ENCODE measurements around the gene AEBP1. TPM values are rescaled to one million over a fixed set of nuclear protein-coding genes. Genes with fewer than 3 reads are reported as not detected.

AEBP1 gene
- polyA plus RNA-seq, 2 donors = 8.8 to 19.9 TPM

- 94 to 95% methylated on average over 12 of the region's 12 CpGs for WGBS, 2 donors
- Histone ChIP-seq H3K27me3 (ENCODE audit: control insufficient read depth in 1 of 2, insufficient read depth in 2 of 2, low read length in 2 of 2) (no peaks in the 10 kb centered on the region), H3K36me3 (ENCODE audit: control insufficient read depth in 2 of 2, insufficient read depth in 2 of 2, low read length in 1 of 2) (no peaks in the 10 kb centered on the region), H3K4me1 (ENCODE audit: control insufficient read depth in 2 of 2, insufficient read depth in 2 of 2, low read length in 1 of 2) (peaks cover 0 to 3% of the 10 kb centered on the region in 2 donors), H3K4me3 (ENCODE audit: low read depth in 1 of 2, low read length in 2 of 2) (no peak overlapping the region), H3K27ac (ENCODE audit: low read depth in 2 of 2, low read length in 1 of 2) (no peak overlapping the region), H3K9me3 (ENCODE audit: control insufficient read depth in 2 of 2, insufficient read depth in 1 of 2, low read depth in 1 of 2, low read length in 1 of 2) (peaks cover 0 to 2% of the 10 kb centered on the region in 2 donors)
Observed at GRCh38 chr7:44158873-44159631, 54.9 kb downstream of the AEBP1 start.

DNA sequence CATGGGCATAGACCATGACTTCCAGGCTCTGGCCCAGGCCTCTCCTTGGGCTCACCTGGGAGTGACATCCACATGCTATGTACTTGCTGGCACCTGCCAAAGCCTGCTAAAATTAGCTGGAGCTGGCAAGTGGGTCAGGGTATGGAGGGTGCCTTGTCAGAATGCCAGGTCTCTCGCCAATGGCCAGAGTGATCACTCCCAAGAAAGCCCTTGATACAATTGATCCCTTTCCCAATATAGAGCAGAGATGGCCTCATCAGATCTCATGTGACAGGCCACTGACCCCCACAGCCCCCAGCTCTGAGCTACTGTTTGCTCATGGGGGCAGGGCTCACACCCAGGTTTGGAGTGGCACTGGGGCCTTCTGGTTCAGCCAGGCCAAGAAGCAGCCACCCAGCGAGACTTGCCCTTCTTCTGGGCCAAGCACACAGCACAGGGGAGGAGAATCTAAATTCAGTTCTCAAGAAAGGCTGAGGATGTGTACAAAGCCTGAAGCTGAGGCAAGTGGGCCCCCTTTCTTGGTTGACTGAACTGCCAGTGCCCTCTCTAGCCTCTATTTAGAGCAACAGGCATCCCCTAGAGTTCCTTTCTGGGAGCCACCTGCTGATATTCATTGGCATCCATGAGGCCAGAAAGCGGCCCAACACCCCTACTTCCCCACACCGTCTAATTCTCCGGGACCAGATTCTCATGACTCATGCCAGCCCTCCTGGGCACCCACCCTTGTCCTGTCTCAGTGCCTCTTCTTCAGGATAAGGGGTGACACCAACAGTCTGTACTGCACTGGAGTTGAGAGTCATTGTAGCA is 55.9 kb downstream of the AEBP1 start:
- H3K4me1 ChIP-seq (ENCODE audit: control insufficient read depth in 2 of 2, insufficient read depth in 2 of 2, low read length in 1 of 2) = peaks cover 0 to 3% of the 10 kb centered on the region in 2 donors
- no peaks in the 10 kb centered on the region for H3K27me3 ChIP-seq (ENCODE audit: control insufficient read depth in 1 of 2, insufficient read depth in 2 of 2, low read length in 2 of 2)
- 86 to 89% methylated on average over 5 of the region's 5 CpGs for WGBS, 2 donors
- H3K9me3 ChIP-seq (ENCODE audit: control insufficient read depth in 2 of 2, insufficient read depth in 1 of 2, low read depth in 1 of 2, low read length in 1 of 2) = peaks cover 0 to 2% of the 10 kb centered on the region in 2 donors
- no peak overlapping the region for H3K4me3 ChIP-seq (ENCODE audit: low read depth in 1 of 2, low read length in 2 of 2)
- H3K27ac ChIP-seq (ENCODE audit: low read depth in 2 of 2, low read length in 1 of 2) = no peak overlapping the region
- no peaks in the 10 kb centered on the region for H3K36me3 ChIP-seq (ENCODE audit: control insufficient read depth in 2 of 2, insufficient read depth in 2 of 2, low read length in 1 of 2)

DNA sequence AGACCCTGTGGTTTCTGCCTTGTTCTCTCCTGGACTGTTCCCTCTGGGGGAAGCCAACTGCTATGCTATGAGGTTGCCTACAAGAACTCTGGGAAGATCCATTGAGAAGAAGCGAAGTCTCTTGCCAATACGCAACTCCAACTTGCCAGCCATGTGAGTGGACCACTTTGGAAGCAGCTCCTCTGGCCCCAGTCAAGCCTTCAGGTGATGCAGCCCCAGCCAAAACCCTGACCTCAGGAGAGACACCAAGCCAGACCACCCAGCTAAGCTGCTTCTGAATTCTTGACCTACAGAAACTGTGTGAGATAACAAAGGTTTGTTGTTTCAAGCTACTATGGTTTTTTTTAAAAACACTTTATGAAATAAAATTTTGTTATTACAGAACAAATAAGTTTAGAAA is 57.2 kb downstream of the AEBP1 start:
- H3K9me3 ChIP-seq (ENCODE audit: control insufficient read depth in 2 of 2, insufficient read depth in 1 of 2, low read depth in 1 of 2, low read length in 1 of 2) = peaks cover 0 to 2% of the 10 kb centered on the region in 2 donors
- H3K4me1 ChIP-seq (ENCODE audit: control insufficient read depth in 2 of 2, insufficient read depth in 2 of 2, low read length in 1 of 2) = peaks cover 0 to 3% of the 10 kb centered on the region in 2 donors
- no peak overlapping the region for H3K4me3 ChIP-seq (ENCODE audit: low read depth in 1 of 2, low read length in 2 of 2)
- no peak overlapping the region for H3K27ac ChIP-seq (ENCODE audit: low read depth in 2 of 2, low read length in 1 of 2)
- no peaks in the 10 kb centered on the region for H3K27me3 ChIP-seq (ENCODE audit: control insufficient read depth in 1 of 2, insufficient read depth in 2 of 2, low read length in 2 of 2)
- WGBS, 2 donors = 98 to 100% methylated on average over 2 of the region's 2 CpGs
- H3K36me3 ChIP-seq (ENCODE audit: control insufficient read depth in 2 of 2, insufficient read depth in 2 of 2, low read length in 1 of 2) = no peaks in the 10 kb centered on the region

DNA sequence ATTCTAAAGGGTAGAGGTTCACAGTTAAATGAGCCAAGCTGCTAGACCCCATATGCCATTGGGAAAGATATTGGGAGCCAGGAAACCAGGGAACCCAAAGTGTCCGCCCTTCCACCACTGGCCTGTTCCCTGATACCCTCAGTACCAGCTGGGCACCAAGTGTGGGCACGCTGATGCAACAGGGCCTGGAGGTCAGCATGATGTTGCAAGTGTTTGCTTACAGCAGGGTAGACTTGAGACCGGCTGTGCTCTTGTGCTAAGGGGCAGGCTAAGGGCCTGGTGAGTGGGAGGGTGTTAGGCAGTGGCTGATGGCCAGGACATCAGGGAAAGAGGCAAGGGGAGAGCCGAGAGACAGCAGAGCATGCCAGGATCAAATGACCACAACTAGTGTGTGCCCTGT is 58.0 kb downstream of the AEBP1 start:
- WGBS, 2 donors = 88 to 89% methylated on average over 4 of the region's 4 CpGs
- H3K9me3 ChIP-seq (ENCODE audit: control insufficient read depth in 2 of 2, insufficient read depth in 1 of 2, low read depth in 1 of 2, low read length in 1 of 2) = peaks cover 0 to 2% of the 10 kb centered on the region in 2 donors
- H3K4me1 ChIP-seq (ENCODE audit: control insufficient read depth in 2 of 2, insufficient read depth in 2 of 2, low read length in 1 of 2) = peaks cover 0 to 3% of the 10 kb centered on the region in 2 donors
- no peak overlapping the region for H3K27ac ChIP-seq (ENCODE audit: low read depth in 2 of 2, low read length in 1 of 2)
- H3K27me3 ChIP-seq (ENCODE audit: control insufficient read depth in 1 of 2, insufficient read depth in 2 of 2, low read length in 2 of 2) = no peaks in the 10 kb centered on the region
- H3K4me3 ChIP-seq (ENCODE audit: low read depth in 1 of 2, low read length in 2 of 2) = no peak overlapping the region
- H3K36me3 ChIP-seq (ENCODE audit: control insufficient read depth in 2 of 2, insufficient read depth in 2 of 2, low read length in 1 of 2) = no peaks in the 10 kb centered on the region

DNA sequence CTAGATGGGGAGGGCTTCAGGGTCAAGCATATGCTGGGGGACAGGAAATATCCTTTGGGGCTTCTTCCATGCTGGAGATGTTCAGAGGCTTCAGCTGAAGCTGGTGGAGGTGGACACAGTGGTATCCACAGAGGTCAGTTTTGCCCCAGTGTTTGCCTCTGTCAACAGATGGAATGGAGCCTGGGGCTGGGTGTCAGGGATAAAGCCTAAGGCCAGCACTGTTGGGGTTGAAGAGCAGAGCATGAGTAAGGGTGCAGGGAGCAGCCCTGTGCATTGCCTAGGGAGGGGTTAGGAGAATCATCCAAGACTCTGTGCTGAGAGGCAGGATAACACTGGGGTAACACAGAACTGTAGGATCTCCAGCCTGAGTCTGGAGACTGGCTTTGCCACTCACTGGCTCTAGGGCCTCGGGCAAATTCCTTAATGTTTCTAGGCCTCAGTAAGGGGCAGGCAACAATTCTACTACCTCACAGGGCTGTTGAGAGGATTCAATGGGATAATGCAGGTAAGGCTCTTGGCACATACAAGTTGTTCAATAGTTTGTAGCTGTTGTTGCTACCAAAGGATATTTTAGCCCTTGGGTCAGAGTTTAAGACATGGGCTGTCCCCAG is 58.7 kb downstream of the AEBP1 start:
- Histone ChIP-seq H3K4me1 (ENCODE audit: control insufficient read depth in 2 of 2, insufficient read depth in 2 of 2, low read length in 1 of 2) (peaks cover 0 to 3% of the 10 kb centered on the region in 2 donors), H3K27ac (ENCODE audit: low read depth in 2 of 2, low read length in 1 of 2) (no peak overlapping the region), H3K9me3 (ENCODE audit: control insufficient read depth in 2 of 2, insufficient read depth in 1 of 2, low read depth in 1 of 2, low read length in 1 of 2) (peaks cover 0 to 2% of the 10 kb centered on the region in 2 donors), H3K4me3 (ENCODE audit: low read depth in 1 of 2, low read length in 2 of 2) (no peak overlapping the region), H3K27me3 (ENCODE audit: control insufficient read depth in 1 of 2, insufficient read depth in 2 of 2, low read length in 2 of 2) (no peaks in the 10 kb centered on the region), H3K36me3 (ENCODE audit: control insufficient read depth in 2 of 2, insufficient read depth in 2 of 2, low read length in 1 of 2) (no peaks in the 10 kb centered on the region)
- WGBS, 2 donors = 75 to 81% methylated on average over 1 of the region's 1 CpG

DNA sequence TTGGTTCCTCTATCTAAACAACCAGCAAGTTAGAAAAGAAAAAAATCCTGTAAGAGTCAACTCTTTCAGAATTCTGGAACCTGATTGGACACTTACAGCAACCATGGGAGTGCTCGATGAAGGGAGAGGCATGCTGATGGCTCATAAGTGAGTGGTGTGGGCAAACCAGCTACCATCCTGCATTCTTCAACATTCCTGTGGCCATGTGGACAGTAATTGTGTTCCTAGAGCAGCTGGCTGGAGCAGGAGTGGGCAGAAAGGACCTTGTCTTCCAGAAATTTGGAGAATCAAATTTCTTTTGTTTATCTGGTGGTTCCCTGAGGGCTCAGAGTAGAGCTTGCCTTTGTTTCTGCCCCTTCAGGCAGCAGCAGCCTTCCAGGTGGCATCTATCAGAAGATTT is 59.4 kb downstream of the AEBP1 start:
- no peaks in the 10 kb centered on the region for H3K36me3 ChIP-seq (ENCODE audit: control insufficient read depth in 2 of 2, insufficient read depth in 2 of 2, low read length in 1 of 2)
- peaks cover 0 to 3% of the 10 kb centered on the region in 2 donors for H3K4me1 ChIP-seq (ENCODE audit: control insufficient read depth in 2 of 2, insufficient read depth in 2 of 2, low read length in 1 of 2)
- WGBS, 2 donors = 50 to 69% methylated on average over 1 of the region's 1 CpG
- H3K4me3 ChIP-seq (ENCODE audit: low read depth in 1 of 2, low read length in 2 of 2) = no peak overlapping the region
- H3K27ac ChIP-seq (ENCODE audit: low read depth in 2 of 2, low read length in 1 of 2) = no peak overlapping the region
- peaks cover 0 to 2% of the 10 kb centered on the region in 2 donors for H3K9me3 ChIP-seq (ENCODE audit: control insufficient read depth in 2 of 2, insufficient read depth in 1 of 2, low read depth in 1 of 2, low read length in 1 of 2)
- H3K27me3 ChIP-seq (ENCODE audit: control insufficient read depth in 1 of 2, insufficient read depth in 2 of 2, low read length in 2 of 2) = no peaks in the 10 kb centered on the region

Other genes starting within 250 kb of the AEBP1 start
- 100 to 1,000 TPM in 1 of 2 donors, 10 to 100 TPM in 1; 70.4 to 156 TPM for gene MRPS24, start 234.8 kb upstream of the AEBP1 start, polyA plus RNA-seq
- 10 to 100 TPM; 12.2 to 18.8 TPM for gene URGCP, start 197.7 kb upstream of the AEBP1 start, polyA plus RNA-seq
- 1 to 10 TPM; 8.3 to 8.5 TPM for gene UBE2D4, start 177.9 kb upstream of the AEBP1 start, polyA plus RNA-seq
- under 1 TPM in 1 of 2 donors, not detected in 1; 0.01 TPM for gene SPDYE1, start 106.4 kb upstream of the AEBP1 start, polyA plus RNA-seq
- gene DBNL, start 59.6 kb upstream of the AEBP1 start, polyA plus RNA-seq = 100 to 1,000 TPM; 157 to 215 TPM
- 1 to 10 TPM; 2.1 to 3.8 TPM for gene PGAM2, start 38.8 kb upstream of the AEBP1 start, polyA plus RNA-seq
- gene POLM, start 21.8 kb upstream of the AEBP1 start, polyA plus RNA-seq = 10 to 100 TPM; 11.4 to 26.3 TPM
- gene POLD2, start 19.2 kb downstream of the AEBP1 start, polyA plus RNA-seq = 10 to 100 TPM; 60.1 to 94.9 TPM
- under 1 TPM; 0.12 to 0.53 TPM for gene MYL7, start 37.0 kb downstream of the AEBP1 start, polyA plus RNA-seq
- gene GCK, start 85.1 kb downstream of the AEBP1 start, polyA plus RNA-seq = under 1 TPM; 0.18 to 0.27 TPM
- 10 to 100 TPM; 32.7 to 52.6 TPM for gene YKT6, start 96.6 kb downstream of the AEBP1 start, polyA plus RNA-seq
- 1 to 10 TPM in 1 of 2 donors, under 1 TPM in 1; 0.33 to 1.2 TPM for gene CAMK2B, start 221.2 kb downstream of the AEBP1 start, polyA plus RNA-seq

Measured in esophagus (tissue), 2 donors.